ENCODE measurements around the gene PSG1.
"Not testable (repeated sequence)": the region's sequence is repeated elsewhere in the genome, so short reads cannot be mapped to it uniquely, and the experiment has no call there.

PSG1 gene

GRCh38 chr19:42819960-42820650, 59.4 kb downstream of the PSG1 start:
- not testable (repeated sequence) for DNase-seq

GRCh38 chr19:42816894-42817293, 62.6 kb downstream of the PSG1 start:
- no peak for DNase-seq

All from T-helper 1 cell (primary cell).